NCI-H2196 treated with DMSO at 0.1 percent for 48 hours (cell line): Measurements from ENCODE around the gene ULK1.

Source experiments
- DNase-seq: peaks from one replicate; lab custom pipeline; 2025; ENCODE audit not compliant: unreplicated experiment; lab: John Stamatoyannopoulos, UW

The ULK1 gene

DNA sequence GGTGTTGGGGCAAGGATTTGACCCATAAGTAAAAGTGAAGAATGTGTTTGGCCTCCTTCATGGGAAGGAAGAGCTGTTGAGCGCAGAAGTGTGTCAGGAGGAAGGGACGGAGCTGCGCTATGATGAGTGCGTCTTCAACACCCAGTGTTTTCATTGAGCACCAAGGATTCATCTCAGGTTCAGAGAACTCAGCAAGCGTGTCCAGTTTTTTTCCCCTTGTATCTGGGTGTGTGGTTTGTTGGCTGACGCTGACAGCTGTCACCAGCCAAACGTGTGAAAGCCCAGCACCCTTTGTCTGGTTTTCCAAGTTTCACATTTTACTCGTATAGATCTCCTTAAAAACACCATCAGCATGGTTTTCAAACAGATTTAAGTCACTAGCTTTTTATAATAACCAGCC lies 67.6 kb downstream of the ULK1 start:
- no peak for DNase-seq

DNA sequence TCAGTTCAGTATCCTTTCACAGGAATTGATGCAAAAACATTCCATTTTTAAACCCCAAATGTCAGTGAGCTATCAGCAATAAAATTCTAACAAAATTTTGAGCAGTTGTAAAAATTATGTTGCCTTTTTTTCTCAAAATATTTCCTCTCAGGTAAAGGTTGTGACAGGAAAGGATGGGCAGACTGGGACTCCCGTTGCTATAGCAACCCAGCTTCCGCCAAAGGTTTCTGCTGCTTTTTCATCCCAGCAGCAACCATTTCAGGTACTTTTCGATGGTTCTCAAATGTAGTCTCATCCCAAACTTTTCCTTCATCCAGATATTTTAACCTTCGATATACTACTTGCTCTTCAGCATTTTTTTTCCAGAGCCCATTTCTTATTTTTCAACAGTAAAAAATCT lies 69.0 kb downstream of the ULK1 start:
- no peak for DNase-seq

- no peak for DNase-seq
These were observed 70.7 kb downstream of the ULK1 start for GRCh38 chr12:131965073-131965472.

DNA sequence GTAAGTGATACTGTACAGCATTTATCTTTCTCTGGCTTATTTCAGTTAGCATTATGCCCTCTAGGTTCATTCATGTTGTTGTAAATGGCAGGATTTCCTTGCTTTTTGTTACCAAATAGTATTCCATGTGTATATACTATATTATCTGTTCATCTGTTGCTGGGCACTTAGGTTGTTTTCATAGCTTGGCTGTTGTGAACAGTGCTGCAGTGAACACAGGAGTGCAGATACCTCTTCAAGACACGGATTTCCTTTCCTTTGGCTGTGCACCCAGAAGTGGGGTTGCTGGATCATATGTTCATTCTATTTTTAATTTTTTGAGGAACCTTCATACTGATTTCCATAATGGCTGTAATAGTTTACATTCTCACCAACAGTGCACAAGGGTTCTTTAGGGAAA lies 76.8 kb downstream of the ULK1 start:
- no peak for DNase-seq
